Subcutaneous adipose tissue (tissue), 4 donors: Measurements from ENCODE around the gene ANKRD12. TPM values are rescaled to one million over a fixed set of nuclear protein-coding genes. Genes with fewer than 3 reads are reported as not detected.

ENCODE experiments used
- CTCF ChIP-seq: fragments of 450-650 bp; IDR thresholded peaks from one replicate; pipeline ENCODE4 v1.5.1; 2016; ENCODE audit warnings: low read depth, mild to moderate bottlenecking, control low read depth, antibody characterized with exemption, moderate library complexity
- total RNA-seq, 4 donors: library from RNA; depleted of rRNA; stranded (reverse); fragments of >200 nt; gene quantifications; one replicate each; pipeline ENCODE4 v1.1.0, GENCODE V29; 2016

ANKRD12 gene
- total RNA-seq, 4 donors from 2014 or later = 38.6 to 99.5 (median 65.4) TPM

- no peak for TF ChIP-seq CTCF
Measured at GRCh38 chr18:9139400-9140039, 2.9 kb downstream of the ANKRD12 start.

- no peak for TF ChIP-seq CTCF
Measured at GRCh38 chr18:9140381-9140780, 3.8 kb downstream of the ANKRD12 start.

GRCh38 chr18:9140984-9141383 lies 4.4 kb downstream of the ANKRD12 start:
- TF ChIP-seq CTCF = no peak

- no peak for TF ChIP-seq CTCF
Measured at GRCh38 chr18:9146224-9146623, 9.6 kb downstream of the ANKRD12 start.

- TF ChIP-seq CTCF = no peak
Measured at GRCh38 chr18:9147440-9148202, 11.0 kb downstream of the ANKRD12 start.

GRCh38 chr18:9148203-9148552 lies 11.6 kb downstream of the ANKRD12 start:
- TF ChIP-seq CTCF = no peak

GRCh38 chr18:9150121-9150520 lies 13.5 kb downstream of the ANKRD12 start:
- TF ChIP-seq CTCF = no peak
